Gastrocnemius medialis (tissue), 4 donors: ENCODE results near the gene RPS14. TPM values are rescaled to one million over a fixed set of nuclear protein-coding genes. Genes with fewer than 3 reads are reported as not detected.

ENCODE experiments used
- ATAC-seq, 2 donors: fragments of 150-250 bp; one replicate each; pipeline ENCODE4 v1.9.1; 2016
- DNase-seq, 2 donors: peaks; one replicate each; pipeline ENCODE4 v3.0.0-alpha.2; 2019
- H3K27ac ChIP-seq, 4 donors: fragments of 200-600 bp; sonication (generic); 1 replicate in 1 of 4; 2 replicates in 3 of 4; pipeline ENCODE4 v1.5.1; 2016 to 2018; ENCODE audit warnings: mild to moderate bottlenecking in 2 of 4, moderate library complexity in 1 of 4
- H3K27me3 ChIP-seq, 3 donors: fragments of 200-600 bp; sonication (generic) in 2 of 3; 1 replicate in 1 of 3; 2 replicates in 2 of 3; pipeline versions ENCODE4 v1.5.1 to v1.6.0; 2016 to 2019; ENCODE audit warnings: mild to moderate bottlenecking in 1 of 3, moderate library complexity in 1 of 3
- H3K36me3 ChIP-seq, 2 donors: fragments of 200-600 bp; sonication (generic) in 1 of 2; one replicate each; pipeline ENCODE4 v1.5.1; 2017 to 2018
- H3K4me1 ChIP-seq, 2 donors: fragments of 200-600 bp; sonication (generic) in 1 of 2; one replicate each; pipeline ENCODE4 v1.5.1; 2016 to 2017; ENCODE audit warnings: mild to moderate bottlenecking in 2 of 2
- H3K4me3 ChIP-seq, 4 donors: fragments of 200-600 bp; sonication (generic) in 3 of 4; 1 replicate in 1 of 4; 2 replicates in 3 of 4; pipeline ENCODE4 v1.5.1; 2016 to 2019; ENCODE audit warnings: mild to moderate bottlenecking in 2 of 4
- H3K9me3 ChIP-seq, 3 donors: fragments of 200-600 bp; sonication (generic) in 2 of 3; 1 replicate in 1 of 3; 2 replicates in 2 of 3; pipeline ENCODE4 v1.5.1; 2016 to 2019
- CTCF ChIP-seq, 5 experiments: fragments of 450-650 bp in 3 of 5; fragments of 200-600 bp in 2 of 5; sonication (generic) in 2 of 5; IDR thresholded peaks in 4 of 5; conservative IDR thresholded peaks in 1 of 5; 1 replicate in 4 of 5; 2 replicates in 1 of 5; pipeline ENCODE4 v1.5.1; 2016 to 2019; ENCODE audit warnings: antibody characterized with exemption in 5 of 5, mild to moderate bottlenecking in 3 of 5, moderate library complexity in 3 of 5
- POLR2A ChIP-seq, 2 donors: fragments of 450-650 bp; IDR thresholded peaks; one replicate each; pipeline ENCODE4 v1.6.1; 2017; ENCODE audit warnings: antibody characterized with exemption in 2 of 2, mild to moderate bottlenecking in 2 of 2, moderate library complexity in 2 of 2
- in situ Hi-C, 4 donors: fragments of 200-750 bp; cut with MboI; loops; one replicate each; pipeline versions ENCODE4 v1.15.0 to v1.8.0; 2017; ENCODE audit warnings: low sequenced_read_pairs in 4 of 4
- intact Hi-C: fragments of 100-400 bp; cut with DNase I; formaldehyde crosslinking; loops from one replicate; pipeline ENCODE4 v1.15.1; 2023; ENCODE audit warnings: low total_unique reads
- total RNA-seq, 4 donors: library from RNA; depleted of rRNA; stranded (reverse); fragments of >200 nt; gene quantifications; one replicate each; pipeline versions ENCODE4 v1.1.0 to v1.2.3, GENCODE V29; 2016

RPS14 gene
- total RNA-seq, 4 donors from 2014 or later = 1,865 to 2,215 (median 2,024) TPM

- Histone ChIP-seq H3K36me3 (peaks cover 0 to 9% of the 10 kb centered on the region in 2 donors), H3K4me3 (no peak overlapping the region), H3K9me3 (no peaks in the 10 kb centered on the region), H3K27ac (no peak overlapping the region), H3K27me3 (no peaks in the 10 kb centered on the region), H3K4me1 (peaks cover 10 to 14% of the 10 kb centered on the region in 2 donors)
- in situ Hi-C loops (no loop called here), intact Hi-C loops (loop anchor here (5.0 to 10.0 kb wide), 2 partner anchors 82 to 164 kb away; partner anchors contain the start of gene TCOF1)
- no peak for TF ChIP-seq POLR2A (IDR thresholded peaks at IDR 0.05)
- peak in 3 of 5 experiments; percentile 6 to 51 (median 24) for TF ChIP-seq CTCF (IDR thresholded peaks at IDR 0.05 in 4 of 5, conservative IDR thresholded peaks at IDR 0.05 in 1 of 5)
- no peak for DNase-seq
- ATAC-seq = no peak
These were observed 10.5 kb downstream of the RPS14 start for GRCh38 chr5:150438873-150439546.

GRCh38 chr5:150436141-150436680 lies 13.3 kb downstream of the RPS14 start:
- no peaks in the 10 kb centered on the region for H3K4me1 ChIP-seq
- ATAC-seq (peak; percentile 86 to 94), DNase-seq (peak; percentile 65 to 82)
- no peak overlapping the region for H3K27ac ChIP-seq
- in situ Hi-C loops = no loop called here
- intact Hi-C loops = loop anchor here (5.0 to 10.0 kb wide), 2 partner anchors 79 to 161 kb away; partner anchors contain the start of gene TCOF1
- H3K4me3 ChIP-seq = no peak overlapping the region
- TF ChIP-seq POLR2A (IDR thresholded peaks at IDR 0.05) (no peak), CTCF (IDR thresholded peaks at IDR 0.05 in 4 of 5, conservative IDR thresholded peaks at IDR 0.05 in 1 of 5) (peak; percentile 77 to 91 (median 87))
- no peaks in the 10 kb centered on the region for H3K9me3 ChIP-seq
- no peaks in the 10 kb centered on the region for H3K27me3 ChIP-seq
- H3K36me3 ChIP-seq = no peaks in the 10 kb centered on the region

- ATAC-seq (no peak), DNase-seq (no peak)
- in situ Hi-C loops = no loop called here
- Histone ChIP-seq H3K4me1 (no peaks in the 10 kb centered on the region), H3K27me3 (no peaks in the 10 kb centered on the region), H3K9me3 (no peaks in the 10 kb centered on the region), H3K27ac (no peak overlapping the region), H3K36me3 (no peaks in the 10 kb centered on the region), H3K4me3 (no peak overlapping the region)
- no peak for TF ChIP-seq CTCF (IDR thresholded peaks at IDR 0.05 in 4 of 5, conservative IDR thresholded peaks at IDR 0.05 in 1 of 5)
- no peak for TF ChIP-seq POLR2A (IDR thresholded peaks at IDR 0.05)
- intact Hi-C loops = loop anchor here (10.0 kb wide), 1 partner anchor 160 kb away; no protein-coding TSS in a partner anchor
These were observed 15.1 kb downstream of the RPS14 start for GRCh38 chr5:150434464-150434863.

GRCh38 chr5:150431574-150431973 lies 18.0 kb downstream of the RPS14 start:
- TF ChIP-seq CTCF (IDR thresholded peaks at IDR 0.05 in 4 of 5, conservative IDR thresholded peaks at IDR 0.05 in 1 of 5) (no peak), POLR2A (IDR thresholded peaks at IDR 0.05) (no peak)
- in situ Hi-C loops = no loop called here
- peaks cover 0 to 12% of the 10 kb centered on the region in 2 donors for H3K4me1 ChIP-seq
- H3K4me3 ChIP-seq = no peak overlapping the region
- intact Hi-C loops = loop anchor here (10.0 kb wide), 1 partner anchor 157 kb away; no protein-coding TSS in a partner anchor
- H3K36me3 ChIP-seq = no peaks in the 10 kb centered on the region
- H3K9me3 ChIP-seq = no peaks in the 10 kb centered on the region
- no peak for DNase-seq
- H3K27me3 ChIP-seq = no peaks in the 10 kb centered on the region
- H3K27ac ChIP-seq = peak overlapping the region in 1 of 4 donors; percentile 49
- no peak for ATAC-seq
